Left renal cortex interstitium (tissue), 4 donors: ENCODE measurements around the gene RAB1A. TPM values are rescaled to one million over a fixed set of nuclear protein-coding genes. Genes with fewer than 3 reads are reported as not detected.

Source experiments
- DNase-seq, 4 donors: peaks; one replicate each; pipeline ENCODE4 v3.0.0-alpha.2; 2013; ENCODE audit warnings: low read depth in 4 of 4, low spot score in 2 of 4, missing footprints in 1 of 4
- polyA plus RNA-seq, 4 donors: library from polyadenylated mRNA; unstranded; fragments of 120-200 nt; gene quantifications; one replicate each; pipeline ENCODE4 v1.2.1, GENCODE V29; 2013; ENCODE audit not compliant: insufficient read length in 4 of 4

Gene RAB1A
- polyA plus RNA-seq, 4 donors, result 199 to 270 (median 248) TPM

- DNase-seq, result no peak
These were observed 31.2 kb downstream of the RAB1A start for GRCh38 chr2:65098741-65099140.

- DNase-seq, result no peak
These were observed 32.1 kb downstream of the RAB1A start for GRCh38 chr2:65097844-65098243.

- no peak for DNase-seq
These were observed 33.0 kb downstream of the RAB1A start for GRCh38 chr2:65096948-65097347.

GRCh38 chr2:65093211-65093610, 36.7 kb downstream of the RAB1A start:
- DNase-seq, result no peak

GRCh38 chr2:65092791-65093190, 37.1 kb downstream of the RAB1A start:
- DNase-seq, result no peak

- DNase-seq, result no peak
These were observed 44.8 kb downstream of the RAB1A start for GRCh38 chr2:65085148-65085547.

- no peak for DNase-seq
These were observed 48.6 kb downstream of the RAB1A start for GRCh38 chr2:65081232-65081685.

GRCh38 chr2:65079017-65079416, 50.9 kb downstream of the RAB1A start:
- DNase-seq, result no peak

GRCh38 chr2:65077898-65078297, 52.0 kb downstream of the RAB1A start:
- DNase-seq, result no peak

GRCh38 chr2:65076345-65076710, 53.6 kb downstream of the RAB1A start:
- DNase-seq, result no peak

- DNase-seq, result no peak
These were observed 54.1 kb downstream of the RAB1A start for GRCh38 chr2:65075605-65076344.

- DNase-seq, result no peak
These were observed 54.7 kb downstream of the RAB1A start for GRCh38 chr2:65075176-65075575.

- no peak for DNase-seq
These were observed 55.9 kb downstream of the RAB1A start for GRCh38 chr2:65073879-65074565.

GRCh38 chr2:65072181-65072970, 57.5 kb downstream of the RAB1A start:
- DNase-seq, result no peak

GRCh38 chr2:65071499-65072180, 58.3 kb downstream of the RAB1A start:
- no peak for DNase-seq

GRCh38 chr2:65070856-65071255, 59.0 kb downstream of the RAB1A start:
- no peak for DNase-seq

- no peak for DNase-seq
These were observed 59.6 kb downstream of the RAB1A start for GRCh38 chr2:65070172-65070830.

GRCh38 chr2:65069439-65069824, 60.5 kb downstream of the RAB1A start:
- DNase-seq, result no peak

- DNase-seq, result no peak
These were observed 61.9 kb downstream of the RAB1A start for GRCh38 chr2:65067806-65068553.
